OCI-LY7 (cell line): Measurements from ENCODE around the gene TIRAP. TPM values are rescaled to one million over a fixed set of nuclear protein-coding genes. Genes with fewer than 3 reads are reported as not detected.
A peak's percentile ranks its signal among the peaks of the same experiment; 100 is the strongest.

Experiments
- BruUV-seq: library from RNA; stranded (reverse); fragments of 400-500 nt; replicated peaks from 2 replicates; lab custom pipeline; 2021; lab: Mats Ljungman, UMichigan
- CTCF ChIA-PET: fragments of 300-600 bp; sonication (Branson Sonifier 250); formaldehyde crosslinking; loops from one replicate; lab custom pipeline; 2022; ENCODE audit warnings: antibody characterized with exemption; ENCODE audit not compliant: unreplicated experiment; lab: Charles Lee
- POLR2A ChIA-PET: fragments of 300-600 bp; sonication (Branson Sonifier 250); formaldehyde crosslinking; loops from one replicate; lab custom pipeline; 2022; ENCODE audit warnings: antibody characterized with exemption; lab: Charles Lee
- DNase-seq: peaks from one replicate; pipeline ENCODE4 v3.0.0-alpha.2; 2015; ENCODE audit warnings: low spot score
- H2AFZ ChIP-seq: fragments of 200-600 bp; sonication (generic), shearing (Covaris generic); 2 replicates; pipeline ENCODE4 v1.6.1; 2014; ENCODE audit warnings: mild to moderate bottlenecking, antibody characterized with exemption, low read length, moderate library complexity
- H3K27ac ChIP-seq: fragments of 200-600 bp; sonication (generic); 2 replicates; pipeline ENCODE4 v1.5.1; 2014; ENCODE audit warnings: mixed run types, low read depth, mild to moderate bottlenecking, moderate library complexity, low read length, inconsistent platforms; ENCODE audit not compliant: poor library complexity, severe bottlenecking
- H3K36me3 ChIP-seq: fragments of 200-600 bp; sonication (generic); 2 replicates; pipeline ENCODE4 v1.6.1; 2014; ENCODE audit warnings: mild to moderate bottlenecking, antibody characterized with exemption, low read length, moderate library complexity, mixed read lengths; ENCODE audit not compliant: insufficient read depth
- H3K4me1 ChIP-seq: fragments of 200-600 bp; sonication (generic); 2 replicates; pipeline ENCODE4 v1.5.1; 2014; ENCODE audit warnings: mild to moderate bottlenecking, low read length; ENCODE audit not compliant: insufficient read depth, poor library complexity, severe bottlenecking
- H3K4me2 ChIP-seq: fragments of 200-600 bp; sonication (generic); 2 replicates; pipeline ENCODE4 v1.6.1; 2014; ENCODE audit warnings: mild to moderate bottlenecking, low read length
- H3K4me3 ChIP-seq: fragments of 200-600 bp; sonication (generic); 2 replicates; pipeline ENCODE4 v1.5.1; 2014; ENCODE audit warnings: mild to moderate bottlenecking, low read depth, low read length; ENCODE audit not compliant: poor library complexity, severe bottlenecking
- H3K79me2 ChIP-seq: fragments of 200-600 bp; sonication (generic); 2 replicates; pipeline ENCODE4 v1.6.1; 2016; ENCODE audit warnings: low read depth, mild to moderate bottlenecking, low read length, moderate library complexity, mixed read lengths; ENCODE audit not compliant: insufficient read depth
- H3K9me2 ChIP-seq: fragments of 200-600 bp; sonication (generic); 2 replicates; pipeline ENCODE4 v1.6.1; 2016; ENCODE audit warnings: mild to moderate bottlenecking, low read length, mixed read lengths; ENCODE audit not compliant: insufficient read depth
- H3K9me3 ChIP-seq: fragments of 200-600 bp; sonication (generic); 2 replicates; pipeline ENCODE4 v1.6.1; 2014; ENCODE audit warnings: mild to moderate bottlenecking, mixed run types, low read length, mixed read lengths
- H4K20me1 ChIP-seq: fragments of 200-600 bp; sonication (generic); 2 replicates; pipeline ENCODE4 v1.6.1; 2014; ENCODE audit warnings: mild to moderate bottlenecking, antibody characterized with exemption, low read length, moderate library complexity, mixed read lengths; ENCODE audit not compliant: insufficient read depth
- EZH2phosphoT487 ChIP-seq: fragments of 200-600 bp; sonication (generic); IDR thresholded peaks from 2 replicates; pipeline ENCODE4 v1.6.1; 2018; ENCODE audit warnings: low read depth, borderline replicate concordance, mild to moderate bottlenecking, mixed run types, antibody characterized with exemption, low read length, moderate library complexity, mixed read lengths
- intact Hi-C: fragments of 100-400 bp; cut with micrococcal nuclease; formaldehyde crosslinking; loops from one replicate; pipeline ENCODE4 v1.10.0; 2022; ENCODE audit not compliant: unreplicated experiment
- total RNA-seq, 2 experiments: library from RNA; depleted of rRNA in 1 of 2; stranded (reverse); fragments of >200 nt in 1 of 2; shearing (Covaris generic) in 1 of 2; gene quantifications; 2 replicates each; pipeline ENCODE4 v1.2.3, GENCODE V29; 2014 to 2022
- TF ChIP-seq, protein P1 (sequence below): fragments of 200-600 bp; sonication (generic); conservative IDR thresholded peaks from 2 replicates; pipeline ENCODE4 v1.5.1; 2014; ENCODE audit warnings: mild to moderate bottlenecking, antibody characterized with exemption, low read length, moderate library complexity, mixed read lengths

Gene TIRAP
- total RNA-seq, 2 experiments from 2014 or later = 3.4 to 9.8 TPM

DNA sequence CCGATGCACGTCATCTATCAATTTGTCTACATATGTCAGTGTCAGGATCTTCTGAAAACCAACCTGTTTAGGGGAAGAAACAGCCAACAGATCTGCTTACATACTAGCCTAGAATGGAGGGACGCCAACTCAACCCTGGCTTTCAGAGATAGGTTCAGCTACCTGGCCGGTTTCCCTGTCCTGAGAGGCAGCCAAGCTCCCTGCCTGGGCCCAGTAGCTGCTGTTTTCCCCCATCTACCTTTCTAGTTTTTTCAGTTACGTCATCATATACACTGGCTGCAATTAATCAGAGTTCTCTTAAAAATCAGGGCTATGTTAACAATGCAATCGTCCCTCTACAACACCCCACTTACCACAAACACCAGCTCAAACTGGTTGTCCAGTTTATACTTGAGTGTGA lies 15.2 kb upstream of the TIRAP start:
- Histone ChIP-seq H4K20me1 (0 out of 2 replicates have a peak, but pooled peaks cover 3% of the 10 kb centered on the region), H3K36me3 (peaks cover 49% of the 10 kb centered on the region), H3K9me3 (no peaks in the 10 kb centered on the region), H3K9me2 (no peaks in the 10 kb centered on the region), H3K4me1 (peaks cover 19% of the 10 kb centered on the region), H3K4me3 (peak overlapping the region; percentile 98), H3K4me2 (peak overlapping the region; percentile 96), H3K79me2 (peaks cover 40% of the 10 kb centered on the region), H3K27ac (peak overlapping the region; percentile 52), H2AFZ (no peak overlapping the region)
- no peak for DNase-seq
- ChIA-PET POLR2A (interaction anchor here (0.5 kb wide), 1 partner anchor 30 kb away, joined by 4 read pairs; no protein-coding TSS in a partner anchor), CTCF (no interaction called here)
- intact Hi-C loops = loop anchor here (5.0 to 10.0 kb wide), 2 partner anchors 55 to 653 kb away; partner anchors contain the start of genes FAM118B and RPUSD4
- BruUV-seq = TSS peak; percentile 73
- TF ChIP-seq EZH2phosphoT487 = no peak
- TF ChIP-seq, protein P1, sequence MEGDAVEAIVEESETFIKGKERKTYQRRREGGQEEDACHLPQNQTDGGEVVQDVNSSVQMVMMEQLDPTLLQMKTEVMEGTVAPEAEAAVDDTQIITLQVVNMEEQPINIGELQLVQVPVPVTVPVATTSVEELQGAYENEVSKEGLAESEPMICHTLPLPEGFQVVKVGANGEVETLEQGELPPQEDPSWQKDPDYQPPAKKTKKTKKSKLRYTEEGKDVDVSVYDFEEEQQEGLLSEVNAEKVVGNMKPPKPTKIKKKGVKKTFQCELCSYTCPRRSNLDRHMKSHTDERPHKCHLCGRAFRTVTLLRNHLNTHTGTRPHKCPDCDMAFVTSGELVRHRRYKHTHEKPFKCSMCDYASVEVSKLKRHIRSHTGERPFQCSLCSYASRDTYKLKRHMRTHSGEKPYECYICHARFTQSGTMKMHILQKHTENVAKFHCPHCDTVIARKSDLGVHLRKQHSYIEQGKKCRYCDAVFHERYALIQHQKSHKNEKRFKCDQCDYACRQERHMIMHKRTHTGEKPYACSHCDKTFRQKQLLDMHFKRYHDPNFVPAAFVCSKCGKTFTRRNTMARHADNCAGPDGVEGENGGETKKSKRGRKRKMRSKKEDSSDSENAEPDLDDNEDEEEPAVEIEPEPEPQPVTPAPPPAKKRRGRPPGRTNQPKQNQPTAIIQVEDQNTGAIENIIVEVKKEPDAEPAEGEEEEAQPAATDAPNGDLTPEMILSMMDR = no peak

DNA sequence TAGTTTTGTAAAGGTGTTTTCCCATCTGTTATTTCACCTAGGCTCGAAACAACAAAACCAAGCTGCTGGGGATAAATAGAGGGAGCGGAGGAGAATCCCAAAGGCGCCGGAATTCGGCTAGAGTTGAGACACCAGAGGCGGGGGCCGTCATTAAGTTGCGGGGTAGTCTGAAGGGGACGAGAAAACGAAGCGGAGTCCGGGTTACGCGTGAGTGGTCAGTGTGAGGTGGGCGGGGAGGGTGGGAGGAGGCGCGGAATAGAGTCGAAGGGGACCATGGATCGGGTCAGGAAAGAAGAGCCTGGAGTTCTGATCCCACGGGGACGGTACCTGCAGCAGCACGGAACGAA lies 14.6 kb upstream of the TIRAP start:
- TF ChIP-seq EZH2phosphoT487 = no peak
- TF ChIP-seq, protein P1 = no peak
- Histone ChIP-seq H3K9me3 (no peaks in the 10 kb centered on the region), H3K79me2 (peaks cover 40% of the 10 kb centered on the region), H2AFZ (no peak overlapping the region), H3K9me2 (no peaks in the 10 kb centered on the region), H4K20me1 (0 out of 2 replicates have a peak, but pooled peaks cover 3% of the 10 kb centered on the region), H3K4me3 (peak overlapping the region; percentile 98), H3K36me3 (peaks cover 50% of the 10 kb centered on the region), H3K4me1 (peaks cover 19% of the 10 kb centered on the region), H3K4me2 (peak overlapping the region; percentile 96), H3K27ac (peak overlapping the region; percentile 52)
- BruUV-seq = no TSS peak
- intact Hi-C loops = loop anchor here (5.0 to 10.0 kb wide), 2 partner anchors 56 to 654 kb away; partner anchors contain the start of genes FAM118B and RPUSD4
- peak; percentile 12 for DNase-seq
- POLR2A ChIA-PET = interaction anchor here (0.8 to 2.2 kb wide), 5 partner anchors 13 to 1158 kb away, joined by 3 to 7 read pairs (median 3); partner anchors contain the start of gene DCPS
- CTCF ChIA-PET = no interaction called here
